HG02610 (cell line): ENCODE results near the gene PRIM2.
"Not testable (repeated sequence)": the region's sequence is repeated elsewhere in the genome, so short reads cannot be mapped to it uniquely, and the experiment has no call there.

ENCODE experiments used
- ATAC-seq: cut with Tn5 transposase; IDR thresholded peaks from one replicate; pipeline ENCODE4 v1.9.1; 2021; ENCODE audit warnings: mild to moderate bottlenecking, moderate library complexity; ENCODE audit not compliant: unreplicated experiment

The PRIM2 gene

DNA sequence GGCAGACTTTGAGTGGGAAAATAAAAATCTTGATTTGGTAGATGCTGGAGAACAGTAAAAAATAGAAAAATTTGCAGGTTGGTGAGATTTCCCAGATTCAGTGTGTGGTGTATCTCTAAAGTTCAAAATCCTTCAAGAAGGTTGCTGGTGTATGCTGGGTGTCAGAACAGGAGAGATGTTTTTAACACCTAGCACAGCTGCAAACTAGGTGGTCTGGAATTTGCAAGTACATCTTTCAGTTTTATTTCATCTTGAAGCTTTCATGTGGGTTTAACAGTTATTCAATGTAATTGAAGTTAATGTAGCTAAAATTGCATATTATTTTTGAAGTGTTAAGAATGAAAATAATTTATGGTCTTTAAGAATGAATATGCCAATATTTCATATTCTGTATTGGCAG is 40.9 kb downstream of the PRIM2 start:
- peak; percentile 57 for ATAC-seq

DNA sequence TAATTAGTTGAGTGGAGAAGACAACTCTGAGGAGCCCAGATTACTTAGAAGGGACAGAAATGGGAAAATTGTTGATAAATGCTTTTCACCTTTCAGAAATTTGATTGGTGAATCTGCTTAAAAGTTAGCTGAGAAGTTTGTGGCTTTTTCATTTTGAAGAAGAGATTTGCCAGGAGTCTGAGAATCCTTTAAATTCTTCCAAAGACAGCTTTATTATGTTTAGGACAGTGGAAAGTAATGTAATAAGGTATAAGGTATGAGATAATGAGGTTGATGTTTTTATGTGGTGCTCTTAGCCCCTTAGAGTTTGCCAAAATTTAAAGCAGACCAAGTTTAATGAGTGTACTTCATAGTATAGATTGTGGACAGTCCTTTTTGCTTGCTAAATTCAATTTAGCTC is 42.3 kb downstream of the PRIM2 start:
- not testable (repeated sequence) for ATAC-seq

DNA sequence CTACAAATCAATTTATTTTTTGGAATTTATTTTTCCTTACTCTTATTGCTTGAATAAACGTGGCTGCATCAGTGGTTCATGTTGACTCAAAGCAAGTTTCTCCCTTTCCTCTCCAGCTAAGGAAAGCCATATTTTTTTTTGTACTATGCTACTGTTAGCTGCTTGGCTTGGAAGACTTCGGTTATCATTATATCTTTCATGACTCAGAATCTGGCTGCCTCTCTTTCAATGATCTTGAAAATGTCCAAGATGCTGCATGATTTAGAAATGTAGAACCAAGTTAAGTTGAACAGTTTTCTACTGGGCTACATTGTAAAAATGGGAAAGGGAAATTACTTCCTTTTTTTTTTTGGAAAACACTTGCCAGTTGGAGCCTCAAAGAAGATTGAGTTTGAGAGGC is 44.9 kb downstream of the PRIM2 start:
- ATAC-seq = not testable (repeated sequence)

DNA sequence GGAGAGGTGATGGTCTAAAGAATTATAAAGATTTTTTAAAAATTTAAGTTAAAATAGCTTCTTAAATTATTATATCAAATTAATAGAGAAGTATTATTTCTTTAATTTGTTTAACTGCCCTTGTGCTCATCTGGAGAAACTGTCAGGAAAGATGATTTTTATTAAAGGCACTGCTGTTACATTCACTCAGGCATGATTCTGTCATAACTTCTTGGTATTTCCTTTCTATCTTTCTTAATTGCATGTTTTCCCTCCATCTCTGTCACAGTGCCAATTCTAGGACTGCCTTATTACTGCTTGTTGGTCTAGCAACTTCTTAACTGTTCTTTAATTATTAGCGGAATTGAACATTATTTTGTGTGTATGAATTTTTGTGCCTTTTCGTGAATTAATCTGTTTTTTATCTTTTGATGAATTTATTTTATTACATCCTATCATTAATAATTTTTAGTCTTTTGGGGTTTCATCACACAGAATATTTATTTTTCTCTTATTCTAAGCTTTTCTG is 47.7 kb downstream of the PRIM2 start:
- ATAC-seq = not testable (repeated sequence)

DNA sequence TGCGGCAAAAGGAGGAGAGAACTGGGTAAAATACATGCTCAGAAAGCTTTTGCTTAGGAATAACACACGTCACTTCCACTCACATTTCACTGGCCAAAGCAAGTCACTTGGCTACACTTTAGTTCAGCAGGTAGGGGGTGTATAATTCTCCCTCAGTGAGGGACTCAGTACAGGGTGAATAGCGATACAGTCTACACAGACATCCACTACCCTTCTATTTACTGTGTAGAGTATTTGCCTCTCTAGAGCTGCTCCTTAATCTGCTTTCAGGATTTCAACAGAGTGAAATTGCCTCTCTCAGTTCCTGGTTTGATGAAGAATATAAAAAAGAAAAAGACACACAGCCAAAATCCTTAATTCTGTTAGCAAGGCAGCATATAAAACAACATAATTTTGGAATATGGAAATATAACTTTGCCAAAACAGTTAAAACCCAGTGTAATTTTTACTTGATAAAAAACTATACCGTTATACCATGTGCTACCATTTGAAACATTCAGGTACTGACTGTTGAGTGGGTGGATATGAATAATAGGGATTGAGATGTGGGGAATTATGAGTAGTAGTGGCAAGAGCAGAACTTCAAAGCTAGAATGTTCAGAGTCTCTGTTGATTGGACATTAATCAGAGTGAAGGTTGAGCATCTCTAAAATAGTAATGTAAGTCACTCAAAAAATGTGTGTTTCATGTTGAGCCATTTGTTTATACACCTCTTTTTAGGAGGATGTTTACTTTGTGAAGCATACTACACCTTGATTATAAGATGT is 51.7 kb downstream of the PRIM2 start:
- ATAC-seq = not testable (repeated sequence)

DNA sequence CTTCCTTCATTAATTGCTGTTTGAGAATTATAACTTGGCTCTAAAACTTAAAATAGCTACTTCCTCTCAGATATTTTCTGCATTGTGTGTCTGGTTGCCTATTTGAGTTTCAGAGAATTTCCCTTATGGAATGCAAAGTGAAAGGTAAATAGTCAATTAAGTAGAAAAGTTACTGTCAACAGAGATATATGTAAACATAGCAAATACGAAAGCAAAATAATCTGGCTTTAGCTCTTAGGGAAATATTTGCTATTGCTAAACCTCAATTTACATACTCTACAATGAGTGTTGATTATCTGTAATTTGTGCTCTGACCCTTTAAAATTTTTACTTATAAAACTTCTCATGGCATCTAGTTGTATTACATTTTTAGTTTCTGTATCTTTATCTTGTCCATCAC is 54.3 kb downstream of the PRIM2 start:
- ATAC-seq = peak; percentile 50

DNA sequence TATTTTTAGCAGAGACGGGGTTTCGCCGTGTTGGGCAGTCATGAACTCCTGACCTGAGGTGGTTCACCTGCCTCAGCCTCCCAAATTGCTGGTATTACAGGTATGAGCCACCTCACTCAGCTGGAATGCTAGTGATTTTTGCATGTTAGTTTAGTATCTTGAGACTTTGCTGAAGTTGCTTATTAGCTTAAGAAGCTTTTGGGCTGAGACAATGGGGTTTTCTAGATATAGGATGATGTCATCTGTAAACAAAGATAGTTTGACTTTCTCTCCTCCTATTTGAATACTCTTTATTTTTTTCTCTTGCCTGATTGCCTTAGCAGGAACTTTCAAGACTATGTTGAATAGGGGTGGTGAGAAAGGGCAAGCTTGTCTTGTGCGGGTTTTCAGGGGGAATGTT is 57.3 kb downstream of the PRIM2 start:
- ATAC-seq = not testable (repeated sequence)

DNA sequence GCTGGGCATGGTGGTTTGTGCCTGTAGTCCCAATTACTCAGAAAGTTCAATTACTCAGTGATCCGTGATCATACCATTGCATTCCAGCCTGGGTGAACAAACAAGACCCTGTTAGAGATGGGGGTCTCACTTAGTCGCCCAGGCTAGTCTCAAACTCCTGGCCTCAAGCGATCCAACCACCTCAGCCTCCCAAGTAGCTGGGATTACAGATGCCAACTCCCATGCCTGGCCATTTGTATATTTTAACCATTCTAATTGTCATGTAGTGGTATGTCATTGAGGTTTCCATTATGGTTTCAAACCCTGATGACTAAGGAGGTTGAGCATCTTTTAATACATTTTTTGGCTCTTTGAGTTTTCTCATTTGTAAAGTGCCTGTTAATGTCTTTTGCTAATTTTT is 58.7 kb downstream of the PRIM2 start:
- ATAC-seq = not testable (repeated sequence)

DNA sequence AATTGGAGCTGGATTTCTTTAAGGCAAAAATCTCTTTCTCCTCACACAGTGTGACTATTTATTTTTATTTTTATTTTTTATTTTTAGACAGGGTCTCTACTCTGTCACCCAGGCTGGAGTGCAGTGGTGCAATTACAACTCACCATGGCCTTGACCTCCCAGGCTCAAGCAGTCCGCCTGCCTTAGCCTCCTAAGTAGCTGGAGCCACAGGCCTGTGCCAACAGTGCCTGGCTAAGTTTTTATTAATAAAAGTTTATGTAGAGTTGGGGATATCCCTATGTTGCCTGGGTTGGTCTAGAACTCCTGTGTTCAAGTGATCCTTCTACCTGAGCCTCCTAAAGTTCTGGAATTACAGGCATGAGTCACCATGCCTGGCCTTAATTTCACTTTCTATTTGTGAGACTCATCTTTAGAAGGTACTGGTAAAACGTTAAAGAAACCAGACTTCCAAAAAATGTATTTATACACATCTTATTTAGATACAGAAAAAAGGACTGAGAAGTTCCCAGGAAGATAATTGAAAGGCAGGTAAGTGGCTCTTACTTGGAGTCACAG is 71.7 kb downstream of the PRIM2 start:
- peak; percentile 70 for ATAC-seq

DNA sequence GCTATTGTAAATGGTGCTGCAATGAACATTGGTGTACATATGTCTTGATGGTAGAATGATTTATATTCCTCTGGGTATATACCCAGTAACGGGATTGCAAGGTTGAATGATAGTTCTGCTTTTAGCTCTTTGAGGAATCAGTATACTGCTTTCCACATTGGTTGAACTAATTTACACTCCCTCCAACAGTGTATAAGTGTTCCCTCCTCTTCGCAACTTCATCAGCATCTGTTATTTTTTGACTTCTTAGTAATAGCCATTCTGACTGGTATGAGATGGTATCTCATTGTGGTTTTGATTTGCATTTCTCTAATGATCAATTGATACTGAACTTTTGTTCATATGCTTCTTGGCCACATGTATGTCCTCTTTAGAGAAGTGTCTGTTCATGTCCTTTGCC is 73.4 kb downstream of the PRIM2 start:
- not testable (repeated sequence) for ATAC-seq

DNA sequence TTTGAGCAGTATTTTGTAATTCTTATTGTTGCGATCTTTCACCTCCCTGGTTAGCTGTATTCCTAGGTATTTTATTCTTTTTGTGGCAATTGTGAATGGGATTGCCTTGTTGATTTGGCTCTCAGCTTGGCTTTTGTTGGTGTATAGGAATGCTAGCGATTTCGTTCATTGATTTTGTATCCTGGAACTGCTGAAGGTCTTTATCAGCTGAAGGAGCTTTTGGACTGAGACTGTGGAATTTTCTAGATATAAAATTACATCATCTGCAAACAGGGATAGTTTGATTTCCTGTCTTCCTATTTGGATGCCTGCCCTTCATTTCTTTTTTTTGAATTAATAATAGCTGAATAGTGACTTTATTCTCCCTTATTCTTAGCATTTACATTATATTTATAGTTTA is 74.6 kb downstream of the PRIM2 start:
- not testable (repeated sequence) for ATAC-seq

DNA sequence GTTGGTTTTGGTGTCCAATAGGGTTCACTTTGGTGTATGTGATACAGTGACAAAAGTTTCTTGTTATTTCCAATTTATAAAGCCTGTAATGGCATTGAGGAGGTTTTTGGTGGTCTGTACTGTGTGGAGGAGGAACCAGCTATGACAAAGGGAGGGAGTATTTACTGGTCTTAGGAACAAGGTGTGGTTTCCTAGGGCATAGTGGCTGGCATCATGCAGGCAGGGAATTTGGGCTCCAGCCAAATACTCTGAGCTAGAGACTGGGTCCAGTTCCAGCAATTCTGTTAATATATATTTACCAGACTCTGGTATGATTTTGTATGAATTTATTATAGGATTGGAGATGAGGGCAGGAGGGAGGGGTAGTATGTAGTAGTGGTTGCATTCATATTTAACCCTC is 101.9 kb downstream of the PRIM2 start:
- ATAC-seq = not testable (repeated sequence)

DNA sequence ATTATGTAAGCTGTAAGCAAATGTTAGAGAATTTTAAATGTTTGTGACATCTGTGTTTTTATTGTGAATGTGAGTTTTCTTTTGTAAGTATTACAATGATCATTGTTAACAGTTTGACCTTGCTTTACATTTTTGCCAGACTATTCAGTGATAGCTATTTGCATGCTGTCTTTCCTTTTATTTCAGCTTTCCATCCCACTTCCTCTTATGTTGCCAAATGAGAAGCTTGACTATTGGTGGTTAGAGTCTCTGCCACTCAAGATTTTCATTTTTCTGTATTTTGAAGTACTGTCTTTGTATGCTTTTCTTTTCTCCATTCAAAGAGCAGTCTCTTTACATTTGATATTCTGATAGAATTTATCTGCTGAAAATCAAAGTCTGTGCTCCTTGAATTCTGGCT is 104.1 kb downstream of the PRIM2 start:
- ATAC-seq = peak; percentile 54

DNA sequence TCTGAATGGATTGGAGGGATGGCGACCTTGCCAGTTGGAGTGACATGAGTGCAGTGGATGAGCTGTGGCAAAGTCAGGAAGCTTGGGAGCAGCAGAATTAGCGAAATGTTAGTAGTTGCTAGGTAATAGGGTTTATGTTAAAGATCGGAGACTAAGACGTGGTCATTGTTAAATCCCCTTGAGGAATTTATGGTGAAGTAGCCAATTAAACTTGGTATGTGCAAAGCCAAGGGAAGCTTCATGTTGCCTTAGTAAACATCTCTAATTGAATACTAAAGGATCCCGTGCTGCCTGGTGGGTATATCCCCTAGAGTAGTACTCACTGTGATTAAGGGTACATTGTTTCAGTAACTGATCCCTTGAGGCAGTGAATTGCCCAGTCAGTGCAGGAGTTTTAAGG is 106.0 kb downstream of the PRIM2 start:
- ATAC-seq = no peak

DNA sequence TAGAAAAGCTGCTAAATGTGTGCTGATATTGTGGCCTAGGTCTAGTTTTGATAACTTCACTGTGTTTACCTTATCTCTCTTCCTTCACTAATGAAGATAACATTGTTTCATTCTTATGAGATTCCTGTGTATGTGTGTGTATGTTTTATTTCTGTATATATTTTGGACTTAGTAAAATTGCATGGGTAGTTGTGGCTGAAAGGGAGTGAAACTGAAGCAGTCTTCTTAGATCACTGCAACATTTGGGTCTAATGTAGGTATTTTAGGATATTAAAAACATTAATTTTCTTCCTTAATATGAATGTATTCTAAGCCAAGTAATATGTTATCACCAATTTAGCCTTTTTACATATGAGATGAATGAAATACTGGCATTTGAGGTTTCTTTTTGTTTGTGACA is 114.3 kb downstream of the PRIM2 start:
- not testable (repeated sequence) for ATAC-seq

DNA sequence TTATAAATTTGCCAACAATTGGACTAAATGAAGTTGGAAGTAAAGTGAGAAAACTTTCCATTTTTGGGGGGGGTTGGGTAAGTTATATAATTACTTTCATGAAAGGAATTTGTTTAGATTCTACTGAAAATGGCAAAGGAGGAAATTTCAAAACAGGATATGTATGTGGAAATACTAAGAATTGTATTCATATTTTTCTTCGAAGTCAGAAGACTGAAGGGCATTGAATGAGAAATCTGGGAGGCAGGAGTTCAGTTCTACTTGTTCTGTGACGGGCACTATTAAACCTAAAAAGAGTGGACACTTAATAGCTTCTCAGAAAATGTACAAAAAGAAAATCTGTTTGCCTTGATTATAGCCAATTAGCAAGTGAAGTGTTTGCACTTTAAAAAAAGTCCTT is 114.7 kb downstream of the PRIM2 start:
- ATAC-seq = no peak

DNA sequence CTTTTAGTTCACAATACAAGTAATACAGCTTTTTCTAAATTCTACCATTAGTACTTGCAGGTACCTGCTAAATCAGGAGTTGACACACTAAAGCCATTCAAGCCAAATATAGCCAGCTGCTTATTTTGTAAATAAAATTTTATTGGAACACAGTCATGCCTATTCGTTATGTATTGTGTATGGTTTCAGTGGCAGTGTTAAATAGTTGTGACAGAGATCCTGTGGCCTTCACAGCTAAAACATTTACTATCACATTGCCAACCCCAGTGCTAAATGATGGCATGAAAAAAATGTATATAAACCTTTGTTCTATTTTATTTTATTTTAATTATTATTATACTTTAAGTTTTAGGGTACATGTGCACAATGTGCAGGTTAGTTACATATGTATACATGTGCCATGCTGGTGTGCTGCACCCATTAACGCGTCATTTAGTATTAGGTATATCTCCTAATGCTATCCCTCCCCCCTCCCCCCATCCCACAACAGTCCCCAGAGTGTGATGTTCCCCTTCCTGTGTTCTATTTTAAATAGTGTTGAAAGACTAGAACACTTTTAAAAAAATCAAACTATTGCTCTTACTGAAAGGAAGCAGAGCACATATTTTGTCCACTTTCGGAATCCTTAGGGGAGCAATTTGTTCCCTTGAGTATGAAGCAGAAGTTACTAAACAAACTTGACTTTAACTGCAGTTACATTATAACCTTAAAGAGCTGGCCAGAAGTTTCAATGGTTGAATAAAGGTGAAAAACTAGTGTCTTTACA is 115.7 kb downstream of the PRIM2 start:
- peak; percentile 65 for ATAC-seq

DNA sequence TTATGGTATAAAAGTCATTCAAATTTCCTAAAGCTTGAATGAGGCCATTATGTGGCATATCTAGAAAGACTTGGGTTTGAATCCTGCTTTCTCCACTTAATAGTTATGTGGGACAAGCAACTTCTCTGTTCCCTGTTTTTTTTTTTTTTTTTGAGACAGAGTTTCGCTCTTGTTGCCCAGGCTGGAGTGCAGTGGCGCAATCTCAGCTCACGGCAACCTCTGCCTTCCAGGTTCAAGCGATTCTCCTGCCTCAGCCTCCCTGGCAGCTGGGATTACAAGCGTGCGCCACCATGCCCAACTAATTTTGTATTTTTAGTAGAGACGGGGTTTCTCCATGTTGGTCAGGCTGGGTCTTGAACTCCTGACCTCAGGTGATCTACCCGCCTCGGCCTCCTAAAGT is 116.4 kb downstream of the PRIM2 start:
- not testable (repeated sequence) for ATAC-seq

DNA sequence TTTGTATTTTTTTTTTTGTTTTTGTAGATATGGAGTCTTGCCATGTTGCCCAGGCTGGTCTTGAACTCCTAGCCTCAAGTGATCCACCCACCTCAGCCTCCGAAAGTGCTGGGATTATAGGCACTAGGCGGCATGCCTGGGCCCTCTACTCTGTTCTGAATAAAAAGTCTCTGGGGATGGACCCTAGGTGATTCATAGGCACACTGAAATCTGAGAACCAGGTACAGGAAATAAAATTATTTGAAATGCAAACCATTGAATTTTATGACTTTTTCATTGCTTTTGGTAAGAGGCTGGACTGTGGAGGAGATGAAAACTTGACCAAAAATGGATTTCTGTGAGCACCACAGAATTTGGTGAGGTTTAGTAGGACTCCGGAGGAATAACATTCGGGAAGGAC is 117.5 kb downstream of the PRIM2 start:
- no peak for ATAC-seq

DNA sequence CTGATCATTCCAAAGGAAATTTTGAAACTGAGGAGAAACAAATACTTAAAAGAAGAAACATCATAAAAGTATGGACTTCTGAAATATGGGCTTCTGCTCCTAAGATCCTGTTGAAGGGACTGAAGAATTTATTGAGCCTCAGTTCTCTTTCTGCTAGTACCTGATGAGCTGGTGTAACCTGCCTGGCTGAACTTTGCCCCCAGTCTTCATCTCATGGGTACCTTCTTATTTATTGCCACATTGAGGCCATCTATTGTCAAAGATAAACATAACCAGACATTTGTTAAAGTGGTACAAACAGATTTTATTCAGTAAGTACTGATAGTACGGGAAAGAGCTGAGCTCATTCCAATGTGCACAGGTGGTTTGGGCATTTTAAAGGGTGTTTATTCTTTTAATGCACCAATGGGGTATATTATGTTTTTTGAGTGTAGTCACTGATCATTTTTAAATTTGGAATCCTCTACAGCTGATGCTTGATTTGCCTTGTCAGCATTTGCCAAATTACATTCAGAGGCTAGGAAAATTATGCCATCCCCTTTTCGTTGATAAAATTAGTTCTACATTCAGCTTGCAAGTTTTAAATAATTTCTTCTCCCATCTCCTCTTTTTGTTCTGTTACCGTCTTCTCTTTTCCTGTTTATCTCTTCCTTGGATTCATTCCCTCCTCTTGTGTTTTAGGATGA is 118.2 kb downstream of the PRIM2 start:
- ATAC-seq = no peak

DNA sequence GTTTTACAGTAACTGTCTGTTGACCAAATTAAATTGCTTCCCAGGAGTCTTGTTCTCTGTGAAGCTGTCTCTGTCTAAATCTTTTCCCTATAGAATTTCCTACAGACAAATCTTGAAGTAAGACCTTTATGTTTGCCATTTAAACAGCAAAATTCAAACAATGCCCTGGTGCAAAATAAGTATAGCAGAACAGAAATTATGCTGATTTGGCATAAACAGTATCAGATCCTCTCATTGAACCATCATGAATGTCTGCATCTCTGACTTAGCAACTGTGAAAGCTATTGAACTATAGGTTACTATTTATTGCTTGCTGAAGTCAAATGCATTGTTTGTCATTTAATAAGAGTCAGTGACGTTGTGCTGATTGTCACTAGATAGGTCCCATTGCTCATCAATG is 123.3 kb downstream of the PRIM2 start:
- ATAC-seq = not testable (repeated sequence)
